Retinal pigment epithelial cell (primary cell): ENCODE measurements around the gene ZDHHC22.

Source experiments
- DNase-seq: peaks from one replicate; pipeline ENCODE4 v3.0.0-alpha.2; 2010; ENCODE audit warnings: low read depth
- H3K4me3 ChIP-seq: 2 replicates; pipeline ENCODE4 v1.5.1; 2011; ENCODE audit warnings: mild to moderate bottlenecking, low read length, control low read depth, moderate library complexity
- TF ChIP-seq, protein P1 (sequence below): conservative IDR thresholded peaks from 2 replicates; pipeline ENCODE4 v1.5.1; 2011; ENCODE audit warnings: low read depth, low read length, control low read depth, inconsistent platforms

Gene ZDHHC22

DNA sequence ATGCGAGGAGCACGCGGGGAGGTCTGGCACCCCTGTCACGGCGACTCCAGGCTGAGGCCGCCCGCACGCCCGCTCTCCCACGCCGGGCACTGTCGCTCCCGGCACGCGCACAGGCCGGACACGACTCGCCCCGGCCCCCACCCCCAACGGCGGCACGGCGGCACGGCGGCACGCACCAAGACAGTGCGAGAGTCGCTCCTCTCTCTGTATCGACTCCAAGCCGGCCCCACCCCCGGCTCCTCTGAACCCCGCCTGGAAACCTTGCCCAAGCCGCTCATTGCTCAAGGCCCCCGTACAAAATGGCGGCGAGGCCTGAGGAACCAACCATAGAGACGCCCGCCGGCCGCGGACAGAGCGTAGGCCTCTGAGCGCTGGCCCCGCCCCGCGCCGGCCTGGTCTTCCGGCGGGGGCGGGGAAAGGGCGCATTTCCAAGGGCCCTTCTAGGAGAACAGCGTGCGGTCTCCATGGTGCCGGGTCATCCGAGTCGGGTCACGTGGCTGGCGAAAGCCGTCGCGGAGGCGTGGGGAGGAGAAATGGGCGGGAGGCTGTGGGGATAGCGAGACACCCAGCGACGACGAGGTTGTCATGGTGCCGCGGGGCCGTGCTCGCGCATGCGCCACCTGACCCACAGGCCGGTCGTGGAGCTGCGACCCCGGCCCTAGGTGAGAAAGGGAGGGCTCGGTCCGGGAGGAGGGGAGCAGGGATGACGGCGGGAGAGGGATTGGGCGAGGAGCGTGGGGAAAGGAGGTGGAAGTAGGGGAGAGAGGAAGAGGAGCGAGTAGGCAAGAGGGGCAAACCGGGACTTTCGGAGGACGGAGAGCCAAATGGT lies 43.7 kb downstream of the ZDHHC22 start, which contains the start of gene CIPC:
Gene CIPC (plus strand): TSS at position 559 of the 829 bp plus-strand sequence. CDS start 7,451 bp downstream, outside the sequence.
- peak within 1 kb of the TSS; percentile 96 for H3K4me3 ChIP-seq
- DNase-seq: peak; percentile 94
- TF ChIP-seq, protein P1, sequence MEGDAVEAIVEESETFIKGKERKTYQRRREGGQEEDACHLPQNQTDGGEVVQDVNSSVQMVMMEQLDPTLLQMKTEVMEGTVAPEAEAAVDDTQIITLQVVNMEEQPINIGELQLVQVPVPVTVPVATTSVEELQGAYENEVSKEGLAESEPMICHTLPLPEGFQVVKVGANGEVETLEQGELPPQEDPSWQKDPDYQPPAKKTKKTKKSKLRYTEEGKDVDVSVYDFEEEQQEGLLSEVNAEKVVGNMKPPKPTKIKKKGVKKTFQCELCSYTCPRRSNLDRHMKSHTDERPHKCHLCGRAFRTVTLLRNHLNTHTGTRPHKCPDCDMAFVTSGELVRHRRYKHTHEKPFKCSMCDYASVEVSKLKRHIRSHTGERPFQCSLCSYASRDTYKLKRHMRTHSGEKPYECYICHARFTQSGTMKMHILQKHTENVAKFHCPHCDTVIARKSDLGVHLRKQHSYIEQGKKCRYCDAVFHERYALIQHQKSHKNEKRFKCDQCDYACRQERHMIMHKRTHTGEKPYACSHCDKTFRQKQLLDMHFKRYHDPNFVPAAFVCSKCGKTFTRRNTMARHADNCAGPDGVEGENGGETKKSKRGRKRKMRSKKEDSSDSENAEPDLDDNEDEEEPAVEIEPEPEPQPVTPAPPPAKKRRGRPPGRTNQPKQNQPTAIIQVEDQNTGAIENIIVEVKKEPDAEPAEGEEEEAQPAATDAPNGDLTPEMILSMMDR: no peak

DNA sequence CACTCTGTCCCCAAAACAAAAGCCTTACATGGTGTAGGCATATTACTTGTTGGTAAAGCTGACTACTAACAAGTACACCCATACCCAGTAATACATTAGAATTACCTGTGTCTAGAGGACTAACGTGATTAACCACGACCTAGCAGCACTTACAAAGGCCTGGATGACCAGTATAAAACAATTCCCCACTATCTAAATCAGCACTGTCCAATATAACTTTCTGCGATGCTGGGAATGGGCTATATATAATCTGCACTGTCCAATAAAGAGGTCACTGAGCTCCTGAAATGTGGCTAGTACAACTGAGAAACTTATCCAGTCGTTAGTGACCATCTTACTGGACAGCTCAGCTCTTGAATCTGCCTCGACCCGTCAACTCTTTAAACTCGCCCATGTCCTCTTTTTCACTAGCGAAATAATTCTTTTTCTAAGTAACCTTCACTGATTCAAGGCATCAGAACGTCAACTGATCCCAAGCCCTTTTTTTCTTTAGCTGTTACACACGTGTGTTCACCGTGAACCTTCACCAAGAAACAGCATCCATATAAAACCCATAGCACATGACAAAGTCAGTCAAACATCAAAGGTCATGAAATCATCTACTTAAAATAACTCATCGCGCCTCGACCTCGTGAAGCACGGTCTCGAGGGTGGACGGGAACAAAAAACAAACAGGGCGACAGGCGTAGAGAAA lies 44.4 kb downstream of the ZDHHC22 start:
- no peak for DNase-seq
- H3K4me3 ChIP-seq: peak overlapping the region; percentile 67

DNA sequence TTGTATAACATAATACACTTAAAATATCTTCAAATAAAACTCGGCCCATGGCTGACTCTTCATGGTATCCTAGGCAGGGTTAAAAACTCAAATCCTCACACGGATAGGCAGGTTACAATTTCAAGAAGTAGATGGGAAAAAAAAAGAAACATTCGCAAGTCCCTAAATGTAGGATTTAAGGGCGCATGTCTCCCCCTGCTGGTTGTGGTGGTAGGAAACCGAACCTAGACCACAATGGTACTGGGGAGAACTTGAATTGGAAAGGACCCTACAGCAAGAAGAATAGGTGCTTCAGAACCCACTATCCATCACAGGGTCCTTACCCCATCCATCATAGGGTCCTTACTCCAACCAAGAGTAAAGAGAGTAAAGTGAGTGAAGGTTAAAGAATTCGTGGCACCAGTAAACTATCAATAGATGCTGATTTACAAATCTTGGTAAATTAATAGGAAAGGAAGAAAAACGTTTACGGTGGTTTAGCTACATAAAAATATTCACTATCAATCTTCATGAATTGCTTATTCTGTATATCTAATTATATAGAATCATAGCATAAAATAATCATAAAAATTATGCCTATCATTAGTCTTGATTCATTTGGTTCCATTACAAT lies 46.8 kb downstream of the ZDHHC22 start:
- H3K4me3 ChIP-seq: no peak overlapping the region
- TF ChIP-seq, protein P1: peak; percentile 96
- no peak for DNase-seq

More for the DNA sequence above, 44.4 kb downstream of the ZDHHC22 start:
- TF ChIP-seq, protein P1: no peak

DNA sequence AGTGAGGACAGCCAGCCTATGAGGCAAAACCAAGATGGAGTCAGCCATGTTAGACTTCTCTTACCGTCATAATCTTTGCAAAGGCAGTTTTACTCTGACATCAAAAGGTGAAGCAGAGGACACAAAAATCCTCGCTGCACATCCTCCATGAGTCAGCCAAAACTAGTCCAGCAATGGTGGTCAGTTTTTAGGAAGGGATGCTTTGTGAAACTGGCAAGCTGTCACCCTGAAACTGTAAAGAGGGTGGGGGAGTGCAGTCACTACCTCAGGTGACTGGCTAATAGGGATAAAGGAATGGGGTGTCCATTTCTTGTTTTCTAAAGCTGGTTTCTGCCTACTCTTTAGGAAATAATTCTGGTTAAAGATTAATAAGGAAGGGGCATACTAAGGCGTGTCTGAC lies 48.9 kb downstream of the ZDHHC22 start:
- TF ChIP-seq, protein P1: no peak
- H3K4me3 ChIP-seq: no peak overlapping the region
- DNase-seq: no peak

DNA sequence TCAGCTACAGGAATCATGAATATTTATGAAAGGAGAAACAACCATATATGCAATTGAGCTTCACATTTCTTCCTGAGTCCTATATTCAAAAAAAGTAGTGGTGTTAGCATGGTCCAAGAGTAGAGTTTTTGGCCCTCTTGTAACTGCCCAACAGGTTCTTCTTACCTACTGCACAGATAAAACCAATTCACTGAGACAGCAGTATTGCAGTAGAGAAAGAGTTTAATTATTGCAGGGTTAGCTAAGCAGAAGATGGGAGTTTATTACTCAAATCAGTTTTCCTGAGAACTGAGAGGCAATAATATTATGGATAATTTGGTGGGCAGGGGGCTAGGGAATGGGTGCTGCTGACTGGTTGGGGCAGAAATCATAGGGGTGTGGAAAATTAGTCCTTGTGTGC lies 50.1 kb downstream of the ZDHHC22 start:
- TF ChIP-seq, protein P1: no peak
- H3K4me3 ChIP-seq: no peak overlapping the region
- no peak for DNase-seq

DNA sequence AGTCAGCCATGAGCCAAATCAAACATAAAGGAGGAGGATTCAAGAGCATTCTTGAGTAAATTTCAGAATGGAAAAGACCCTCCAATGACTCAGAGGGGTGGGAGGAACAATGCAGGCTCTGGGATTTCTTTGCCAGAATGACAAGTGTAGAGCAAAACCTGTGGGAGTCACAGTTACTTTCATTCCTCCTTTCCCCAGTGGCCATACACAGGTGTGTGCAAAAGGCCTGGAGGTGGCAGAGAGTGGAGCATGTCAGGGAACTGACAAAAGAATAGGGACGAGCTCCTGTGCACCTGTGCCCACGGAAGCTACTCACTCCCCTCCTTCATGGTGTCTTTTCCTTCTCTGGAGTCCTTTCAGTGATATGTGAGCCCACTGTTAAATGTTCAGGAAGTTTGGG lies 52.9 kb downstream of the ZDHHC22 start:
- TF ChIP-seq, protein P1: no peak
- DNase-seq: no peak
- no peak overlapping the region for H3K4me3 ChIP-seq
